A549 (cell line): ENCODE measurements around the gene HDLBP.

ENCODE experiments used
- BHLHE40 ChIP-seq: IDR thresholded peaks from 2 replicates; pipeline ENCODE4 v1.6.1; 2012; ENCODE audit warnings: low read depth, low read length, inconsistent platforms
- CEBPB ChIP-seq, 2 experiments: fragments of >200 bp in 1 of 2; sonication (Bioruptor Twin) in 1 of 2; formaldehyde crosslinking in 1 of 2; IDR thresholded peaks; 2 replicates each; pipeline ENCODE4 v1.6.1; 2012 to 2016
- EP300 ChIP-seq, 2 experiments: fragments of >200 bp; sonication (Bioruptor Twin); formaldehyde crosslinking; IDR thresholded peaks; 2 replicates in 1 of 2; 3 replicates in 1 of 2; pipeline ENCODE4 v1.6.1; 2016 to 2017
- ESRRA ChIP-seq: fragments of 150-350 bp; IDR thresholded peaks from 2 replicates; pipeline ENCODE4 v1.6.1; 2014; ENCODE audit warnings: mild to moderate bottlenecking, low read length, borderline replicate concordance
- RAD21 ChIP-seq, 2 experiments: fragments of >200 bp in 1 of 2; sonication (Bioruptor Twin) in 1 of 2; formaldehyde crosslinking in 1 of 2; IDR thresholded peaks in 1 of 2; conservative IDR thresholded peaks in 1 of 2; 2 replicates in 1 of 2; 3 replicates in 1 of 2; pipeline ENCODE4 v1.6.1; 2012 to 2018; ENCODE audit warnings: inconsistent platforms in 1 of 2
- REST ChIP-seq: fragments of 200-600 bp; sonication (generic); IDR thresholded peaks from 2 replicates; pipeline ENCODE4 v1.6.1; 2016; ENCODE audit warnings: antibody characterized with exemption, mild to moderate bottlenecking, moderate library complexity
- SMC3 ChIP-seq: fragments of >200 bp; sonication (Bioruptor Twin); formaldehyde crosslinking; IDR thresholded peaks from 3 replicates; pipeline ENCODE4 v1.6.1; 2018; ENCODE audit warnings: inconsistent platforms
- SREBF2 ChIP-seq: fragments of 450-650 bp; IDR thresholded peaks from 2 replicates; pipeline ENCODE4 v1.6.1; 2014; ENCODE audit warnings: mild to moderate bottlenecking, moderate library complexity
- TF ChIP-seq, protein P1 (sequence below): fragments of >200 bp; sonication (Bioruptor Twin); formaldehyde crosslinking; IDR thresholded peaks from 3 replicates; pipeline ENCODE4 v1.5.1; 2016
- TF ChIP-seq, protein P2 (sequence below): fragments of >200 bp; sonication (Bioruptor Twin); formaldehyde crosslinking; IDR thresholded peaks from 2 replicates; pipeline ENCODE4 v1.6.1; 2016
- TF ChIP-seq, protein P3 (sequence below): fragments of 250-450 bp; sonication (Bioruptor Pico); IDR thresholded peaks from 2 replicates; pipeline ENCODE4 v1.5.0; 2021; ENCODE audit warnings: mild to moderate bottlenecking, moderate library complexity, borderline replicate concordance

DNA sequence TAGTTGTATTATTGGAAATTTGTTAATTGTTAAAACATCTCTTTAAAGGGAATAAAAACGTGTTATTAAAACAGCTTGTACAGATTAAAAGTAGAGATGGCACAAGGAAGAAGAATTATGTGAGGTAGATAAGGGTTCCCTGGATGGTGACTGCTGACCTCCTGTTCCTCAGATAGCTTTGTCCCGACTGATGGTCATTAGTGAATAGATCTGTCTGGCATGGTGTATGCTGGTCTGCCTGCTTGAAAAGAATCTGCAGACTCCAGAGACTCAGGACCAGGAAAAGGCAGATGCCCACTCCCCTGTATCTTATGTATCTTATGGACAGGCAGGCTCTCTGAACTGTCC, 35.0 kb upstream of the HDLBP start:
- TF ChIP-seq RAD21 (conservative IDR thresholded peaks at IDR 0.05 in 1 of 2, IDR thresholded peaks at IDR 0.05 in 1 of 2) (no peak), CEBPB (IDR thresholded peaks at IDR 0.05) (no peak), EP300 (IDR thresholded peaks at IDR 0.05) (no peak), SREBF2 (no peak), REST (no peak), BHLHE40 (no peak), ESRRA (no peak), SMC3 (no peak)
- TF ChIP-seq, protein P1, sequence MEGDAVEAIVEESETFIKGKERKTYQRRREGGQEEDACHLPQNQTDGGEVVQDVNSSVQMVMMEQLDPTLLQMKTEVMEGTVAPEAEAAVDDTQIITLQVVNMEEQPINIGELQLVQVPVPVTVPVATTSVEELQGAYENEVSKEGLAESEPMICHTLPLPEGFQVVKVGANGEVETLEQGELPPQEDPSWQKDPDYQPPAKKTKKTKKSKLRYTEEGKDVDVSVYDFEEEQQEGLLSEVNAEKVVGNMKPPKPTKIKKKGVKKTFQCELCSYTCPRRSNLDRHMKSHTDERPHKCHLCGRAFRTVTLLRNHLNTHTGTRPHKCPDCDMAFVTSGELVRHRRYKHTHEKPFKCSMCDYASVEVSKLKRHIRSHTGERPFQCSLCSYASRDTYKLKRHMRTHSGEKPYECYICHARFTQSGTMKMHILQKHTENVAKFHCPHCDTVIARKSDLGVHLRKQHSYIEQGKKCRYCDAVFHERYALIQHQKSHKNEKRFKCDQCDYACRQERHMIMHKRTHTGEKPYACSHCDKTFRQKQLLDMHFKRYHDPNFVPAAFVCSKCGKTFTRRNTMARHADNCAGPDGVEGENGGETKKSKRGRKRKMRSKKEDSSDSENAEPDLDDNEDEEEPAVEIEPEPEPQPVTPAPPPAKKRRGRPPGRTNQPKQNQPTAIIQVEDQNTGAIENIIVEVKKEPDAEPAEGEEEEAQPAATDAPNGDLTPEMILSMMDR: no peak
- TF ChIP-seq, protein P2, sequence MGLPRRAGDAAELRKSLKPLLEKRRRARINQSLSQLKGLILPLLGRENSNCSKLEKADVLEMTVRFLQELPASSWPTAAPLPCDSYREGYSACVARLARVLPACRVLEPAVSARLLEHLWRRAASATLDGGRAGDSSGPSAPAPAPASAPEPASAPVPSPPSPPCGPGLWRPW: no peak
- TF ChIP-seq, protein P3, sequence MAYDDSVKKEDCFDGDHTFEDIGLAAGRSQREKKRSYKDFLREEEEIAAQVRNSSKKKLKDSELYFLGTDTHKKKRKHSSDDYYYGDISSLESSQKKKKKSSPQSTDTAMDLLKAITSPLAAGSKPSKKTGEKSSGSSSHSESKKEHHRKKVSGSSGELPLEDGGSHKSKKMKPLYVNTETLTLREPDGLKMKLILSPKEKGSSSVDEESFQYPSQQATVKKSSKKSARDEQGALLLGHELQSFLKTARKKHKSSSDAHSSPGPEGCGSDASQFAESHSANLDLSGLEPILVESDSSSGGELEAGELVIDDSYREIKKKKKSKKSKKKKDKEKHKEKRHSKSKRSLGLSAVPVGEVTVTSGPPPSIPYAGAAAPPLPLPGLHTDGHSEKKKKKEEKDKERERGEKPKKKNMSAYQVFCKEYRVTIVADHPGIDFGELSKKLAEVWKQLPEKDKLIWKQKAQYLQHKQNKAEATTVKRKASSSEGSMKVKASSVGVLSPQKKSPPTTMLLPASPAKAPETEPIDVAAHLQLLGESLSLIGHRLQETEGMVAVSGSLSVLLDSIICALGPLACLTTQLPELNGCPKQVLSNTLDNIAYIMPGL (CRISPR knock-in tag): no peak
